Posterior cingulate gyrus (tissue), 11 donors: Measurements from ENCODE around the gene NGB.
"Not testable (repeated sequence)": the region's sequence is repeated elsewhere in the genome, so short reads cannot be mapped to it uniquely, and the experiment has no call there.

Experiments used
- DNase-seq, 10 donors: peaks; one replicate each; pipeline versions ENCODE4 v3.0.0 to v3.0.0-alpha.2; 2020 to 2021; ENCODE audit warnings: mixed read lengths in 3 of 10
- intact Hi-C: fragments of 100-400 bp; cut with DNase I; formaldehyde crosslinking; loops from one replicate; pipeline ENCODE4 v1.15.1; 2023

The NGB gene

DNA sequence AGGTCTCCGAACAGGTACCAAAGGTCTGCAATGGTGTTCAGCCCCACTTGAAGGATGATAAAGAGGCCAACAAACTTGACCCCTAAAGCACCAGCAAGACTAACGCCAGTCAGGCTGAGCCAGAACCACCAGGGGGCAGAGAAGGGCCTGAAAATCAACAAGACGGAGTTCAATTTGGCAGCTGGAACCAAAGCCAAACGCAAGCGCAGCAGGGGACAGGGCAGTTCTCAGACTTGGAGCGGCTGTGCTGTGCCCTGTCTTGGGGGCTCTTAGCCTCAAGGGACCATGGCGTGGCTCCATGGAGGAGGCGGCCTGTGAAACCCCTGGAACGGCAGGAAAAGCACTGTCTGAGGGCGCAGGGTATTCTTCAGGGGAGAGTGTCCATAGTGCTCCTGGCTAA is 30.1 kb upstream of the NGB start:
- intact Hi-C loops: loop anchor here (1.0 to 5.0 kb wide), 2 partner anchors 15 to 149 kb away; no protein-coding TSS in a partner anchor
- DNase-seq: peak; percentile 62 to 97 (median 91)

- DNase-seq: peak in 1 of 10 donors; percentile 17
- intact Hi-C loops: loop anchor here (5.0 kb wide), 1 partner anchor 147 kb away; no protein-coding TSS in a partner anchor
These were observed 28.8 kb upstream of the NGB start for GRCh38 chr14:77299771-77300170.

GRCh38 chr14:77296906-77297305 is 25.9 kb upstream of the NGB start:
- intact Hi-C loops: no loop called here
- peak in 1 of 10 donors; percentile 37 for DNase-seq

DNA sequence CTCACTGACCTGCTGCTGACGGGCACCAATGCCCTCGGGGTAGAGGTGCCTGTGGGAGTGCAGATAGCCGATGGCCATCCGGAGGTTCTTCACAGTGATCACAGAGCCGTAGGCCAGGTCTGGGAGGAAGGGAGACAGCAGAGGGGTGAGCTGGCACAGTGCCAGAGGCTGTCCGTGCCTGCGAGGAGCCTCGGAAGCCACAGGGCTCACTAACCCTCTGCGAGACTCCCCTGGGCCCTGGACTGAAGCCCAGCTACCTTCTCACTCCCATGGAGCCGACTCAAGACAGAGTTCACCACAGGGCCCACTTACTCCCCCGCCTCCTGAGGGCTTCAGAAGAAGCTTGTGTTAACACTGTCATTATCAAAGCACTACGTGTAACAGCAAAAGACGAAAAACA is 25.1 kb upstream of the NGB start:
- peak in 1 of 10 donors; percentile 85 for DNase-seq
- intact Hi-C loops: no loop called here

DNA sequence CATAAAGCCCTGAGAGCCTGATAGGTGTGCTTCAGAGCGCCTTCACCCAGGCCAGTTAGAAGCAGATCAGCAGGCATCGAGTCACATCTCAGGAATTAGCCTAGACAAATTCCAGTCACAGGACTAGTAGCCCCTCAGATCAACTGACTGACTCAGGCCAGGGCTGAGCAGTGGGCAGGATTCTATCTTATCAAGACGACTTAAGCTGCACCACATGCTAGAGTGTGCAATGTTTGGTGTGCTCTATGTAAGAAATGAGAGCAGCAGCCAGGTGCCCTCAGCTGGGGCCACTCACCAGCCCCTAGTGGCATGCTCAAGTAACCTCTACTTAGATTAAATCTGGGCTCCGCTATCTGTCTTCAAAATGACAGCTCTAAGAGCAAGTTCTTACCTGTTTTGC is 19.7 kb upstream of the NGB start:
- intact Hi-C loops: no loop called here
- DNase-seq: no peak

GRCh38 chr14:77286576-77286975 is 15.6 kb upstream of the NGB start:
- intact Hi-C loops: no loop called here

GRCh38 chr14:77284466-77284865 is 13.5 kb upstream of the NGB start:
- peak in 7 of 10 donors; percentile 38 to 90 (median 56) for DNase-seq
- intact Hi-C loops: no loop called here

More at GRCh38 chr14:77286576-77286975, 15.6 kb upstream of the NGB start:
- no peak for DNase-seq

DNA sequence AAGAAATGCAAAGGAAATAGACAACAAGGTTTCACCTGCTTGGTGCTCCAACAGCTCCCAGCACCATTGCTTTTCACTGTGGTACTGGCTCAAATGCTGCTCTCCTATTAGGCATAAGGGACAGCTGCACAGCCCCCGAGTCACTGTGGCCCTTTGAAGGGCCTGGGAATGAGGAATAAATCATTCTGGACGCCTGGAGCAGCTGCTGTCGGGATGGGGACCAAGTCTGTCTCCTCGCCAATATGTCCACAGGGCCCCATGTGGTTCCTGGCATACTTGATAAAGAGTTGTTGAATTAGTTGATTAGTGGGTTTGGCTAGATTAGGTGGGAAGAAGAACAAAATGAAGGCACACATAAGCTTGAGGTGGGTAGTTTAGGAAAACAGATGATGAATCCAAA is 13.1 kb upstream of the NGB start:
- intact Hi-C loops: no loop called here
- DNase-seq: no peak

DNA sequence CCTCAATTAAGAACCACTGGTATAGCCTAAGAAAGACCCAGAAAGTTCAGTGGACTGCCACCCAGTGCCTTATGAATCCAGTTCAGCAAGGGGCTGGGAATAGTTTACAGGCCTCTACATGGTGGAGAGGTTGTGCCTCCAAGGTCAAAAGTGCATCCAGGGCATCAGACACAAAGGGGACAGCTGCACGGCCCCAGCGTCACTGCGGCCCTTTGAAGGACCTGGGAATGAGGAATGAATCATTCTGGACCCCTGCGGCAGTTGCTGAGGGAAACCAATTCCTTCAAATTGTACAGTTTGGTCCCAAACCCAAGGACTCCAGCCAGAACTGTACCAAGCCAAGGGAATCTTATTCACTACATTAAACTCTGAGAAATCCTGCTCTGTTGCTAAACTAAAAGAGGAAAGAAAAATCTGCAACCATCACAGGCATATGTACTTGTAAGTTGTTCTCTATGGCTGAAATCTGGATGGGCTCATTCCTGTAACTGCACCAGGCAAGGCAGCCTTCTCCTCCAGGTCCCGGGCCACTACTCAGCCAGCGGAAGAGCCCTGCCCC is 10.9 kb upstream of the NGB start:
- intact Hi-C loops: no loop called here
- peak in 1 of 10 donors; percentile 59 for DNase-seq

DNA sequence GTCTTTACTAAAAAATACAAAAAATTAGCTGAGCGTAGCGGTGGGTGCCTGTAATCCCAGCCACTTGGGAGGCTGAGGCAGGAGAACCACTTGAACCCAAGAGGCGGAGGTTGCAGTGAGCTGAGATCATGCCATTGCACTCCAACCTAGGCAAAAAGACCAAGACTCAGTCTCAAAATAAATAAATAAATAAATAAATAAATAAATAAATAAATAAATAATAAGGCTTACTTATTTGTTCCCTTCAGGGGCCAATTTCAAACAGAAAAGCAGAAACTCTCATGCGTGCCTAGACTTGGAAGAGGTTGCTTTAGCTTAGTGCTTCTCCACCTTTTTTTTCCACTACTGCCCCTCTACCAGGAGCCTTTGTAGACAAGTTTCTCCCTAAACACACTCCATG is 9.9 kb upstream of the NGB start:
- intact Hi-C loops, DNase-seq: not testable (repeated sequence)

DNA sequence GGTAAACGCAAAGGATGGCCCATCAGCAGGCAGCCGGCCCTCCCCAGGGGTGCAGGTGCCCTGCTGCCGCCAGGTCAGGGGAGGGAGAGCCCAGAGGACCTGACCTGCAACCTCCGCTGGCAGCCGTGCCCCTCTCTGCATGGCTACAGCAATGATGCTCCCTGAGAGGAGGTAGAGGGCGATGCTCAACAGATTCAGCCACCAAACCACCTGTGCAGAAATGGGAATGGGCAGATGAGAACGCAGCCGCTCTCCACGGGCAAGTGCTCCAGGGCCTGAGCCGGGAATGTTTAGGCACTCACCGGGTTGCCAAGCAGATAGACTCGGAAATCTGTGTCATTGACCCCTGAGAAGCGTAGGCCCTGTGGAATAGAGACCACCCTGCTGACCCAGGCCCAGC is 8.7 kb upstream of the NGB start:
- DNase-seq: peak in 1 of 10 donors; percentile 60
- intact Hi-C loops: no loop called here

- intact Hi-C loops: no loop called here
These were observed 7.6 kb upstream of the NGB start for GRCh38 chr14:77278461-77279230.

DNA sequence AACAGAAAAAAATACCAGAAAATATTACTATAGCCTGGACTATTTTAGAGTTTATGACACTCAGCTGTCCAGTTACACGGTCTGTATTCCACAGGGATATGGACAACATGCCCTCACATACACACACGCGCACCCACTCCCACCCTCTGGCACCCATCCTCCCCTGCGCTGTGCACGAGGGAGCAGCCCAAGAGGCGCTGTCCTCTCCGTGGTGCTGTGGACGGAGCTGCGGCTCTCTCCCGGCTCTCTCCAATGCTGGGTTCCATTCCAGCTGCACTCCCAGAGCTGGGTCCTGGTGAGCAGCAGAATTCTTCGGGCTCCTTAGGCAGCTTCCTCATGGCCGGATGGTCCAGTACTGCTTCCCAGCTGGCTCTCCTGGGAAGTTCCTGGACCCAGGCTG is 6.0 kb upstream of the NGB start:
- DNase-seq: peak in 2 of 10 donors; percentile 59 to 66

More at GRCh38 chr14:77278461-77279230, 7.6 kb upstream of the NGB start:
- peak in 1 of 10 donors; percentile 63 for DNase-seq

DNA sequence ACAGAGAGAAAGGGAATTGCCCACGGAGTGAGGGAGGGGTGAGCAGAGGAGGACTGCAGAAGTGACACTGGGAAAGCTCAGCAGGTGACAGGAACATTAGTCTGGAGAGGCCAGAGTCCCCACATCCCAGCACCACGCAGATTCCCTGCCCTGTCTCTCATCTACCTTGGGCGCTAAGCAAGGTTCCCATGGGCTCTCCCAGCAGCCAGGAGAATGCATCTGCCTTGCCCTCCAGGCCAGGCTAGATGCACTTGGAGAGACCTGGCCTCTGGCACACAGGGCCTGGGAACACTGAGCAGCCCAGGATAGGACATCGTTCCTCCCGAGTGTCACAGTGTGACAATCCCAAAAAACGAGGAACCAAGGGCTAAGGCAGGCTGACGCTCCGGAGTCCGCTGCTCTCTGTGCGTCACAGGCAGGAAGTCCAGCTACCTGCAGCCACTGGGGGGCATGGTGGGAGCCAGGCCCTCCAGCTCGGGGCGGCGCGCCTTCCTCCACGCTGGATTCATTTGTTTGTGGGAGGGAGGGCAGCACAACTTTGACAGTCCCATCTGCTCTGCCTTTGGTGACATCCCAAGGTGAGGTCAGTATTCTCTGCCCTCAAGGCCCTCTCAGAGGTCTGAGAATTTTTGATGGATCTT is 5.4 kb upstream of the NGB start:
- intact Hi-C loops: no loop called here
- peak in 2 of 10 donors; percentile 65 to 72 for DNase-seq

More for the DNA sequence above, 6.0 kb upstream of the NGB start:
- intact Hi-C loops: no loop called here

DNA sequence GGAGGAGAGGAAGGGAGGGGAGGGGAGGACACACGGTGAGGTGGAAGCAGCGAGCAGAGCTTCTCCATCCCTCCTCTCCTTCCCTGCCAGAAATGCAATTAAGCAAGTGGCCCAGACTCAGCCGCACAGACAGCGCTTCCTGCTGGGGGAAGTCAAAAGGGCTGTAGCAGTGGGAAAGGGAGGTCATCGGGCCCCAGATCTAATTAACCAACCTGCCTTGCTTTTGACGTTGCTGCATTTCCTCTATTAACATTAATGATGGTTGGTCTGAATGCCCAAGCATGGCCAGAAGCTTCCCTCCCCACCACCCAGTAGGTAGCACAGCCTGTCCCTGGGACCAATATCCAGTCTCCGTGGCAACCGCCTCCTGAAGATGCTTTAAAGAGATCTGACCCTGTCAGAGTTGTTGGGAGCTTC is 4.6 kb upstream of the NGB start:
- intact Hi-C loops: no loop called here
- DNase-seq: peak in 2 of 10 donors; percentile 73 to 76

DNA sequence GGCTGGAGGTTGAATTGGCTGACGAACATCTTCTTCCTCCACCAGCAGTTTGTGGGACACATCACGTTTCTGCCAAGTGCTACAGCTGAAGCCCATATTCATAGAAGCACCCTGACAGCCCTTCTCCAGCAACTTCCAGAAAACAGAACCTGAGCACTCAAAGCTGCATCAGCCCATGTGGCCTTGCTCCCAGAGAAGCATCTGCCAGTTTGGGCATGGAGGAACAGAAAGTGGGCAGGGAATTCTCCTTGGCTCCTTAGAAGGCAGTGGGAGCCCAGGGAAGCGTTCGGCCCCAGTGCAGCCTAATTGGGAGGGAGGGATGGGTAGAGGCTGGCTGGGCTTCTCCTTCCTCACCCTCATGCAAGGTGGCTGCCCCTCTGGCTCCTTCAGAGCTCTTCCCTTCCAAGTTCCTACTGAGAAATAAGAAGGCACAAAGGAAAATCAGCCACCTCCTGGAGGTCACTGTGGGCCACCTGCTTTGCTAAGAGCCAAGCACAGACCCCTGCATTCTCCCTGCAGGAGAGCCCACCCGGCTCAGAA is 4.1 kb upstream of the NGB start:
- intact Hi-C loops: no loop called here
- peak in 2 of 10 donors; percentile 30 to 81 for DNase-seq

GRCh38 chr14:77273796-77274195 is 2.8 kb upstream of the NGB start:
- DNase-seq: no peak
- intact Hi-C loops: no loop called here

GRCh38 chr14:77272261-77272660 is 1.3 kb upstream of the NGB start:
- intact Hi-C loops: no loop called here
- peak in 1 of 10 donors; percentile 7 for DNase-seq

DNA sequence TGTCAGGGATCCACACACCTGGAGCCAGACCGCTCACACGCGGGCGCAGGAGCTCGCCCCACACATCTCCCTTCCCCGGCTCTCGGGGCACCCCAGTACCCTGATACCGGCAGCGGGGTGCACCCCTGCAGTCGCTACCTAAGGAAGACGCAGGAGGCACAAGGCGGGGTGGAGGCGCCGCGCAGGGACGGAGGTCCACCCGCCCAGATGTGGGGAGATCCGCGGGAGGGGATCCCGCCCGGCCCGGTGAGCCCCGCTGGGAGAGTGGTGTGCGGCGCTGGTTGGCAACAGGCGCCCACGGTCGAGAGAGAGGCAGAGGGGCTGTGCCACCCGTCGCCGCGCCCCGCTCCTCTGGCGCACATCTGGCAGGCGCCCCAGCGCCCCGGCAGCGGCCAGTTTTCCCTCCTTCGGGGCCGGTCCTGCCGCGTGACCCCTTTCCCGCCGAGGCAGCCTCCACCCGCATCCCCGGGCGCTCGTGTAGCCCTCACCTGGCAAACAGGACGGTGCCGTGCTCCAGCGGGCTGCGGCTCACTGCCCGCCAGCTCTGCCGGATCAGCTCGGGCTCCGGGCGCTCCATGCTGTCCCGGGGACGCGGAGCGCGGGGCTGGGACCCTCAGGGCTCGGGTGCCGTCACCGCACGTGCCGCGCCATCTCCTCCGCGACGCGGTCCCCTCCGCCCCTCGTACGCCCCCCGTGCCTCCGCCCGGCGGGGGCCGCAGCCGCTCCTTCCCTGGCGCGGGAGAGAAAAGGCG is 469 bp downstream of the NGB start:
- intact Hi-C loops: no loop called here
- peak in 3 of 10 donors; percentile 75 to 85 (median 85) for DNase-seq

- DNase-seq: peak in 2 of 10 donors; percentile 62 to 75
- intact Hi-C loops: no loop called here
These were observed 1.9 kb downstream of the NGB start for GRCh38 chr14:77268989-77269600.
